ENCODE data around the gene NDUFB10.

NDUFB10 gene

GRCh38 chr16:1963806-1964505 lies 4.6 kb downstream of the NDUFB10 start:
- Histone ChIP-seq H4K20me1 (ENCODE audit: control insufficient read depth, insufficient read depth, low read depth, low read length) (peaks cover 10% of the 10 kb centered on the region), H3K4me3 (ENCODE audit: low read length) (peak overlapping the region; percentile 100), H3K27me3 (ENCODE audit: control insufficient read depth, low read length) (no peaks in the 10 kb centered on the region), H3K4me1 (ENCODE audit: control insufficient read depth, low read length) (peaks cover 39% of the 10 kb centered on the region), H3K9me3 (ENCODE audit: control insufficient read depth, insufficient read depth, low read length) (no peaks in the 10 kb centered on the region), H3K27ac (ENCODE audit: low read depth, low read length) (peak overlapping the region; percentile 91), H3K36me3 (ENCODE audit: control insufficient read depth, low read length) (peaks cover 75% of the 10 kb centered on the region), H3F3A (ENCODE audit: control insufficient read depth, insufficient read depth) (peaks cover 43% of the 10 kb centered on the region), H3K79me2 (ENCODE audit: control insufficient read depth, low read length) (peaks cover 68% of the 10 kb centered on the region), H3K4me2 (ENCODE audit: low read length) (peak overlapping the region; percentile 99), H3K9me2 (replicated peaks; ENCODE audit: control insufficient read depth, low read length) (no peaks in the 10 kb centered on the region)
- TF ChIP-seq EZH2phosphoT487 (IDR thresholded peaks at IDR 0.05; ENCODE audit: borderline replicate concordance, low read length) (no peak), CTCF (IDR thresholded peaks at IDR 0.05; ENCODE audit: low read depth, low read length, poor library complexity, severe bottlenecking) (peak; percentile 27)

- peaks cover 63% of the 10 kb centered on the region for H3K79me2 ChIP-seq (ENCODE audit: control insufficient read depth, low read length)
These were observed 5.4 kb downstream of the NDUFB10 start, which contains the start of gene RPS2 for GRCh38 chr16:1964506-1965395. Gene RPS2 (minus strand): TSS chr16:1964826. CDS start chr16:1964625, 201 bp downstream.

GRCh38 chr16:1965396-1966001 lies 6.2 kb downstream of the NDUFB10 start:
- Histone ChIP-seq H3K4me3 (ENCODE audit: low read length) (peak overlapping the region; percentile 100), H3K4me2 (ENCODE audit: low read length) (peak overlapping the region; percentile 94), H4K20me1 (ENCODE audit: control insufficient read depth, insufficient read depth, low read depth, low read length) (peaks cover 10% of the 10 kb centered on the region), H3K4me1 (ENCODE audit: control insufficient read depth, low read length) (peaks cover 35% of the 10 kb centered on the region), H3K36me3 (ENCODE audit: control insufficient read depth, low read length) (peaks cover 64% of the 10 kb centered on the region), H3K9me3 (ENCODE audit: control insufficient read depth, insufficient read depth, low read length) (no peaks in the 10 kb centered on the region), H3K27me3 (ENCODE audit: control insufficient read depth, low read length) (no peaks in the 10 kb centered on the region), H3K27ac (ENCODE audit: low read depth, low read length) (peak overlapping the region; percentile 54), H3K79me2 (ENCODE audit: control insufficient read depth, low read length) (peaks cover 56% of the 10 kb centered on the region), H3F3A (ENCODE audit: control insufficient read depth, insufficient read depth) (peaks cover 44% of the 10 kb centered on the region), H3K9me2 (replicated peaks; ENCODE audit: control insufficient read depth, low read length) (no peaks in the 10 kb centered on the region)
- TF ChIP-seq EZH2phosphoT487 (IDR thresholded peaks at IDR 0.05; ENCODE audit: borderline replicate concordance, low read length) (no peak), CTCF (IDR thresholded peaks at IDR 0.05; ENCODE audit: low read depth, low read length, poor library complexity, severe bottlenecking) (no peak)

More at GRCh38 chr16:1964506-1965395, 5.4 kb downstream of the NDUFB10 start, which contains the start of gene RPS2:
- Histone ChIP-seq H3K9me2 (replicated peaks; ENCODE audit: control insufficient read depth, low read length) (no peaks in the 10 kb centered on the region), H3K9me3 (ENCODE audit: control insufficient read depth, insufficient read depth, low read length) (no peaks in the 10 kb centered on the region), H3K36me3 (ENCODE audit: control insufficient read depth, low read length) (peaks cover 71% of the 10 kb centered on the region), H3F3A (ENCODE audit: control insufficient read depth, insufficient read depth) (peaks cover 43% of the 10 kb centered on the region), H3K4me3 (ENCODE audit: low read length) (peak within 1 kb of the TSS; percentile 100), H3K4me1 (ENCODE audit: control insufficient read depth, low read length) (peaks cover 36% of the 10 kb centered on the region), H3K27me3 (ENCODE audit: control insufficient read depth, low read length) (no peaks in the 10 kb centered on the region), H3K4me2 (ENCODE audit: low read length) (peak within 1 kb of the TSS; percentile 99), H4K20me1 (ENCODE audit: control insufficient read depth, insufficient read depth, low read depth, low read length) (peaks cover 10% of the 10 kb centered on the region), H3K27ac (ENCODE audit: low read depth, low read length) (peak within 1 kb of the TSS; percentile 91)
- TF ChIP-seq EZH2phosphoT487 (IDR thresholded peaks at IDR 0.05; ENCODE audit: borderline replicate concordance, low read length) (no peak), CTCF (IDR thresholded peaks at IDR 0.05; ENCODE audit: low read depth, low read length, poor library complexity, severe bottlenecking) (no peak)
